Fibroblast of upper back skin (primary cell): ENCODE results near the gene TCEA3.

ENCODE experiments used
- DNase-seq: peaks from one replicate; pipeline ENCODE4 v3.0.0-alpha.2; 2013

TCEA3 gene

DNA sequence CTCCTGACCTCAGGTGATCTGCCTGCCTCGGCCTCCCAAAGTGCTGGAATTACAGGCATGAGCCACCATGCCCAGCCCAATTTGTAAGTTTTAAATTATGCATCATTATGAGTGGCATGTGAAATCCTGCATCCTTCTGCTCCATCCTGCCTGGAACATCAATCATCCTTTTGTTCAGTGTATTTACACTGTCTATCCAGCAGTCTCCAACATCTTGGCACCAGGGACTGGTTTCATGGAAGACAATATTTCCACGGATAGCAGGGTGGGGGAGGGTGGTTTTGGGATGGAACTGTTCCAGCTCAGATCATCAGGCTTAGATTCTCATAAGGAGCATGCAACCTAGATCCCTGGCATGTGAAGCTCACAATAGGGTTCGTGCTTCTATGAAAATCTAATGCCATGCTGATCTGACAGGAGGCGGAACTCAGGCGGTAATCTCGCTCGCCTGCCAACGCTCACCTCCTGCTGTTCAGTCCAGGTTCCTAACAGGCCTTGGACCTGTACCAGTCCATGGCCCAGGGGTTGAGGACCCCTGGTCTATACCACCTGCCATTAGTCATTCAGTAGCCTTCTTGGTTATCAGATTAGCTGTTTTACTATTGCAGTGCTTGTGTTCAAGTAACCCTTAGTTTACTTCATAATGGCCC lies 22.2 kb upstream of the TCEA3 start:
- no peak for DNase-seq

DNA sequence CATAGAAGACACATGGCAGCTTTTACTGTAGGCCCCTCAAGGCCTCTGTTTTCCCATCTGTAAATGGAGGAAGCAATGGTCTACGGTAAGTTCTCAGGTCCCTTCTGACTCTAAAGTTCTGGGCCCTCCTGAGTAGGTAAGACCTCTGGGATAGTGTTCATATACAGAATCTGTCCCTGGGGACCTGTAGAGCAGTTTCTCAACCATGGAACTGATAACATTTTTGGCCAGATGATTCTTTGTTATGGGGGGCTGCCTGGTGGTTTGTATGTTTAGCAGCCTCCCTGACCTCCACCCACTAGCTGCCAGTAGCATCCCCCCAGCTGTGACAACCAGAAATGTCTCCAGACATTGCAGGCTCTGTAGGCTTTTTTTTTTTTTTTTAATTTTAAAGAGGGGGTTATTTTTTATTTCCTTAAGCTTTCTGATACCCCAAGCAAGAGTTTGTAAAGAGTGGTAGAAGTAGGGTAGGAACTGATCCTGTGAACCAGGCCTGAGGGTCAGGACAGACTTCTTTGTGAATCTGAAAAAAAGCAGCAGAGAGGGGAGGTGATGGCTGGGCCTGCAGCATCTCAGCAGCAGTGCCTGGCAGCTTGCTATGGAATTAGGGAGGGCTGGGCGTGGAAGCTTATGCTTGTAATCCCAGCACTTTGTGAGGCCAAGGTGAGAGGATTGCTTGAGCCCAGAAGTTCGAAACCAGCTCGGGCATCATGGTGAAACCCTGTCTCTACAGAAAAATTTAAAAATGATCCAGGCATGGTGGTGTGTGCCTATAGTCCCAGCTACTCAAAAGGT lies 20.2 kb upstream of the TCEA3 start:
- no peak for DNase-seq

DNA sequence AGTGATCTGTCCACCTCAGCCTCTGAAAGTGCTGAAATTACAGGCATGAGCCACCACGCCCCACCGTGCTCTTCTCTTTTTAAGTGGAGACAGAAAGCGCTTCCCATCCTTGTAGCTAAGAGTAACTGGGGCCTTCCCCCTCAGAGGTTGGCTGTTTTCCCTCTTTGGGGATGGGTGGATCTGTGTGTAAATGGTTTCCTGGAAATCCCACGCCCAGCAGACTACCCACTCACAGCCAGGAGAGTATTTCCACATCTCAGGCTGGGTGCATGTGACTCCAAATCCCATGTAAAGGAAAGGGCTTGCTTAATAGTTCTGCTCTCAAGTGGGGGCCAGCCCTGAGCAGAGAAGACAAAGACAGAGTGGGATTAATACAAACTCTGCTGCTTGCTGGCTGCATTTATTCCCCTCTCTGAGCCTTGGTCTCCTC lies 19.6 kb upstream of the TCEA3 start:
- peak; percentile 81 for DNase-seq

DNA sequence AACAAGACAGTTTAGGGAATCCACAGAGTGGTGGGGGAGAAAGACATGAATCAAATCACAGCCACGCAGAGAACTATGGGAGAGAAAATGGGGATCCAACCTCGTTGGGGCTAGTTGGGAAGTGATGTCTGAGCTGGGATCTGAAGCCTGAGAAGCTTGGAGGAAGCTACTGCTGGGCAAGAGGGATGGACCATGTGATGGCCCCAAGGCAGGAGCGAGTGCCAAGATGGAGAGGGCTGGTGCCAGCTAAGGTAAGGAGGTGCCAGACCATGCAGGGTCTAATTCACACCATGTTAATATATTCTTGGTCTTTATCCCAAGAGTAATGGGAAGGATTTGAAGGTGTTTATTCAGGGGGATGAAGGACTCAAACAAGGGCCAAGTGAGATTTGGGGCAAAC lies 18.2 kb upstream of the TCEA3 start:
- no peak for DNase-seq

DNA sequence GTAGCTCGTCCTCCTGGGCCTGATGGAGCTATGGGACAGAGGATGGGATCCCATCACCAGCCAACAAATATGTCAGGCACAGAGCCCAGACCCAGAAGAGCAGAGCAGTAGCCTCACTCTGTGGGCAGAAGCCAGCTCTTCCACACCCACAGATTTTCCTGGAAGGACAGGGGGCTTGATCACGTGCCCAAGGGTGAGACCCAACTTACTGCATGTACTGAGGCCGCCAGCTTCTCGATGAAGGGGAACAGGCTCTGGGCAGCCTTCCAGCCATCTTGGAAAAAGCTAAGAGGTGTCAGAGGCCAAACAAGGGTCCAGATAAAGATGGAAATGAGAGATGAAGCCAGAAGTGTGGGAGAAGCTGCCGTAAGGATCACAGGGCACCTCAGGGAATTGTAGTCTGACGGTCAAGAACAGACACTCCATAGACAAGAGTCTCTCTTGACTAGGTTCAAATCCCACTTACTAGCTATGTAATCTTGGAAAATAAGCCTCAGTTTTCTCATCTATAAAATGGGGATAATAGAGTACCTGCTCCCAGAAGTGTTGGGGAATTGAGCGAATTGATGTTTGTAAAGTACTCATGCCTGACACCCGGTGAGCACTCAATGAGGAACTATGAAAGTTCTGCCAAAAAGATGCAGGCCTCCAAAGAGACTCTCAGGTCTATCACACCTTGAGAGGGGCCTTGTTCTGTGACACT lies 17.0 kb upstream of the TCEA3 start:
- no peak for DNase-seq

DNA sequence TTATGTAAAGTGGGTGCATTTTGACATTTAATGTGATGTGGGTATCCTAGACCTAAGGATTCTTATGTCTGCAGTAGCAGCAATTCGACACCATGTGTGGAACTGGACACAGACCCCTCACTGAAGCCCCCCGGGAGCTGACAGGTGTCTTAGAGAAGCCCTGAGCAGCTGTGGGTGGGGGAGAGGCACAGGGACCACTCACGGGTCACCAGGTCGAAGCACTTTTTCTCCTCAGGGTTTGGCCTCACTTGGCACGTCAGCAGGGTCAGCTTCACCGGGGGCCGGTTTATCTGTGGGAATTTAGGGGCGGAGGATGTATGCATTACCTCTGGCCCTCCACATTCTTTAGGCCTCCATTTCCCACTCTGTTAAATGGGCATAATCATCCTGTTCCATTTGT lies 14.0 kb upstream of the TCEA3 start:
- no peak for DNase-seq

DNA sequence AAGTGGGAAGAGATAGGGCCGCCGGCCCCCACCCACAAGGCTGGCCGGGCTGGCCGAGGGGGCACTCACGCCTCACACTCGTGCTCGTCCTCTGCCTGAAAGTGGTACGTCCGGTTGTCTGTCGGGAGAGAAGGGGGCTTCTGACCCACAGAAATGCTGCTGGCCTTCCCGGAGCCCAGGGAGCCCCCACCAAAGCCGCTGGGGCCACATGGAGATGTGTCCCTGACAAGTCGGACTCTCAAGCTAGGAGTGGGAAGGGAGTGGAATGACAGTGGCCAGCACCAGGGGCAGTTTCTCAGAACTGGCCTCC lies 12.8 kb upstream of the TCEA3 start:
- no peak for DNase-seq

DNA sequence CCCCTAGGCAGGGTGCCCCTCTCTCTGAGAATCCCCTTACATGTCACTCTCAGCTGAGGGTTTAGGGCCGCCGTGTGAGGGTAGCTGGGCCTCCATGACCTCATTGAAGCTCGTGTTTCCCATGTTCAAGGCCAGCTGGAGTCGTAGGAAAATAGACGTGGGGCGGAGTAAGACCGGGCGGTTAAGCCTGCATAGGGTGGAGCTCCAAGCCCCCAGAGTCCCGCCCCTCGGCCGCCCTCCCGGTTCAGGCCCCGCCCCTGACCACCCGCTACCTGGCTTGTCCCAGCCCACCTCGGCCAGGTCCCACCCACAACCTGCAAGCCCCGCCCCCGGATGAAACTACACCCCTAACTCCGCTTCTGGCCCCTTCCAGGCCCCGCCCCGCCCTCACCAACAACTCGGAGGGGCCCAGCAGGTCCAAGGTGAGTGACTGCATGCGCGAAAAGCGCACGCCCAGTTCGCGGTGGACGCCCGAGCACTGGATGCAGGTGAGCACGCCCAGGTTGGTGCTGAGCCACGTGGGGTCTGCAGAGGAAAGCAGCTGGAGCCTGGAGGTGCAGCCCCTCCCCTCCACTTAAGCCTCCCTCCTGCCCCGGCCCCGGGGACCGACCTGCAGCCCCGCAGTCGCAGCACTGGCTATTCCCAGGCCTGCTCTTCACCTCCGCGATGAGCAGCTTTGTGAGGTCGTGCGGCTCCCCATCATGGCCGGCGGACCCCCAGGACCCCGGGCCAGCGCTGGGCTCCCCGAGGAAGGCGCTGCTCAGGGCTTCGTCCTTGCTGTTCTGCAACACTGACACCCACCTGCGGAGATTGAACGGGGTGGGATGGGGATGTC lies 12.2 kb upstream of the TCEA3 start:
- no peak for DNase-seq

DNA sequence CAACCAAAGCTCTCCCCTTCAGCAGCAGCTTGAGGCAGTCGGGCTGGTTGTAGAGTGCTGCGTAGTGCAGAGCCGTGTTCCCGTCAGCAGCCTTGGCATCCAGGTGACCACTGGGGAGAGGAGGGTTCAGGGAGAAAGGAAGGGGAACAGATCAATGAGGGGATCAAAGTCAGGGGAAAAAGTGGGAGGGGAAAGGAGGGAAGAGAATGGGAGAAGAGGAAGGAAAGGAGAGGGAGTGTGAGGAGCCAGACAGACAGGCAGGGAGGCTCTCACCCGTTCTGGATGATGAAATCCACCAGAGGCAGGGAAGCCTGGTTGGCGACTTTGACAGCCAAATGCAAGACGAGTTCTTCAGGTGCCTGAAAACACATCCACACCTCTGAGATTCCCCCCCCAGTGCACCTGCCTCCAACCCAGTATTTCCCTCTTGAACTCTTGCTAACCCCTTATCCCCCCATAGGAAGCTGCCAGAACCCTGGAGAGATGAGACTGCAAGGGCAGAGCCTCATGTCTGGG lies 9.8 kb upstream of the TCEA3 start:
- no peak for DNase-seq

DNA sequence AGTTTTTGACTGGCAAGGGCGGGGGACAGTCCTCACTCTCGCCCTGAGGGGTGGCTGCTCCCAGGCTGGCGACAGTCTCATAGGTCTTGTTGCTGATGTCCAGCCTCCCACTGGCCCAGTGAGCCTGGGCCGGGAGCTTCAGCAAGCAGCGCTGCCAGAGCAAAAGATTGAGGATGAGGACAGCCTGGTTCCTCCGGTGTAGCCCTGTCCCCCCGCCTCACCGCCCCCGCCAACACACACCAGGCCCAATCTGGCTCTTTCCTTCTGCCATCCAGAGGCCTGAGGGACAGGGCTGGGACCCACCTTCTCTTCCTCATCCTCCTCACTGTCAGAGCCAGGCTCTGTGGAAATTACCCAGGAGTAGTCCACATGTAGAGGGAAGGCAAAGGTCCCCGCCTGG lies 8.6 kb upstream of the TCEA3 start:
- DNase-seq = no peak

DNA sequence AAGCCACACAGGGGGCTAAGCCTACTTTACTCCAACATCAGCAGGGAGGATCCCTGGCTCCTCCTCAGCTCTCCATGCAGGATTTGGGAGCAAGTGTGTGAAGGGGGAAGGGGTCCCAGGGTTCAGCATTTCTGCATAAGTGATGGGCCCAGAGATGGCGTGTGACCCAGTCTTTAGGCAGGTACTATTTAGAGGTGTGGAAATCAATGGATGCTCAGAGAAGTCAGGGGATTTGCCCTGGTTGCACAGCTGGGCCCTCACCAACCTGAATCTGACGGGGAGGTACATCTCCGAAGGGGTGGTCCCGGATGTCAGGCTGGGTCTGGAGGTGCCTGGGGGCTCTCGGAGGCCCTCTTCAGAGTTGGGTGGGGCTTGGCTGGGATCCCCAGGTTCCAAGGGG lies 6.9 kb upstream of the TCEA3 start:
- DNase-seq = no peak

DNA sequence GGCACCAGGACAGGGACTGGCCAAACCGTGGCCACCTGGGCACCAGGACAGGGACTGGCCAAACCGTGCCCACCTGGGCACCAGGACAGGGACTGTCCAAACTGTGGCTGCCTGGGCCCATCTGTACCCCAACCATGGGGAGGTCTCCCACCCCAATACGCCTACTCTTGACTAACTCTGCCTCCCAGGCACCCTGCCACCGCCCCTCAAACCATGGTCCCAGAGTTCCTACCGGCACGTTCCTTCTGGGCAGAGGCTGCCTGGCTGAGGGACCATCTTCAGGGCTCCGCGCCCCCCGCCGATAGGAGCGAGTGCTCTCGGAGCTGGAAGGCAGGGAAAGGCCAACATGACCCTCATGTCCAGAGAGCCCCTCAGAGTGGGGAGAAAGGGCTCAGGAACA lies 6.3 kb upstream of the TCEA3 start:
- no peak for DNase-seq

DNA sequence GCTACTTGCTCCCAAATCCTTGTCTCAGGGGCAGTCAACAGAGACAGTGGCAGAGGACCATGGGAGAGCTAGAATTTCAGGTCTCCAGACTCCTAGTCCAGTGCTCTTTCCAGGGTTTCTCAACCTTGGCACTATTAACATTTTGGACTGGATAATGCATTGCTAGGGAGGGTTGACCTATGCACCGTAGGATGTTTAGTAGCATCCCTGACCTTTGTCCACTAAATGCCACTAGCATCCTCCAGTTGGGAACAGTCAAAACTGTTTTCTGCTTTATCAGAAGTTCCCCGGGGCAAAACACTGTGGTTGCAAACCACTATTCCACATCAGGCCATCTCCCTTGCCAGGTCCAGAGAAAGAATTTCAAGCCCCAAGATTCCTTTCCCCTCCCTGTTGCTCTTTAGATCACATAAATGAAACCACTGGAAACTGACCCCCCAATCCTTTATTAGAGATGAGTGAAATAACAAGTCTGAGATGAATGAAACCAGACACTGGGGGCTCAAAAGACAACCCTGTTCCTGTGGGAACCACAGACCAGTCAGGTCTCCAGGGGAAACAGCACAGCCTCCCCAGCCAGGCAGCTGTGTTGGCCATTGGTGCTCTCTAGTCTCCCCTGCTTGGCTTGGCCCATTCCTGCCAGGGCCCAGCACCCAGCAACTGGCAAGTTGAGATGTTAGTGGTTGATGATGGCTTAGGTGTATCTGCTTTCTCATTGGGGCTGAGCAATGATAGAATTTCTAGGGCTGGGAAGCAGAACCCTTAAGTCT lies 3.8 kb upstream of the TCEA3 start:
- DNase-seq = no peak

DNA sequence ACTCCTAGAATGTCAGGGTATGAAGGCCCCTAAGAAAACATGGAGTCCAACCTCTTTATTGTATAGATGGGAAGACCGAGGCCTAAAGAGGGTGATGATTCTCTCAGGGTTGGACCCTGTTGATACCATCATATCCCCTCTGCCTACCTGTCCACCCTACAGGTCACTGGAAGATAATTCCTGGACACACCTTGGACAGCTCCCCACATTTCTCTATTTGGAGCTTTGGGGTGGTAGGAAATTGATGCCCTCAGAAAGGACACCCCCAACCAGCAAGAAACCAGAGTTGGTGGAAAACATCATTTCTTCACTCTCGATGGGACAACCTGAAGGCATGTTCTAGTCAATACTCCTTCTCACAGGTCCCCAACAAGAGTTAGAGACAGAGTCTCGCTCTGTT lies 3.0 kb upstream of the TCEA3 start:
- no peak for DNase-seq

DNA sequence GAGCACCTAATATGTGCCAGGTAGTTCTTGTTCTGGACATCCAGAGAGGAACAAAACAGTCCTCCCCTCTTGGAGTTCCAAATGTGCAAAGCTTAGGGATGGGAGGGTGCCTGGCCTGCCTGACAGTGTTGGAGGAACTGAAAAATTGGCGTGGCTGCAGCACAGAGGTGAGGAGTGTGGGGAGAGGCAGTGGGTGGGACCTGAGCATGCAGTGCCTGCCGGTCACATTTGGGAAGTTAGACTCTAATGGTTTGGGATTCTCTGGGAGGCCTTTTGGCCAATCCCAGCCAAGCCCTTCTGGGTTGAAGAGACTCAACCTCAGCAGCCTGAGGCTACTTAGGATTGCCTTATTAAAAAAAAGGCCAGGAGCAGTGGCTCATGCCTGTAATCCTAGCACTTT lies 2.3 kb upstream of the TCEA3 start:
- no peak for DNase-seq

DNA sequence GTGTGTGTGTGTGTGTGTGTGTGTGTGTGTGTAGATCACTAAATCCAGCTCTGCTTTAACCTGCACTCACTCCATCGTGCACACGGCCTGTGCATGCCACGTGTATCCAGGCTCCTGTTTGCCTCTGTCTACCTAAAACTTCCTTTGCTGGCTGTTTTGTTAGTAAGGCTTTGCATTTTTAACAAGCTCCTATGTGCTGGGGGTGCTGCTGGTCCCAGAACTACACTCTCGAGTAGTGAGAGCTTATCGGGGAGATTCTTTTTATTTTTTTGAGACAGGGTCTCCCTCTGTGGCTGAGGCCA lies 596 bp upstream of the TCEA3 start:
- no peak for DNase-seq

DNA sequence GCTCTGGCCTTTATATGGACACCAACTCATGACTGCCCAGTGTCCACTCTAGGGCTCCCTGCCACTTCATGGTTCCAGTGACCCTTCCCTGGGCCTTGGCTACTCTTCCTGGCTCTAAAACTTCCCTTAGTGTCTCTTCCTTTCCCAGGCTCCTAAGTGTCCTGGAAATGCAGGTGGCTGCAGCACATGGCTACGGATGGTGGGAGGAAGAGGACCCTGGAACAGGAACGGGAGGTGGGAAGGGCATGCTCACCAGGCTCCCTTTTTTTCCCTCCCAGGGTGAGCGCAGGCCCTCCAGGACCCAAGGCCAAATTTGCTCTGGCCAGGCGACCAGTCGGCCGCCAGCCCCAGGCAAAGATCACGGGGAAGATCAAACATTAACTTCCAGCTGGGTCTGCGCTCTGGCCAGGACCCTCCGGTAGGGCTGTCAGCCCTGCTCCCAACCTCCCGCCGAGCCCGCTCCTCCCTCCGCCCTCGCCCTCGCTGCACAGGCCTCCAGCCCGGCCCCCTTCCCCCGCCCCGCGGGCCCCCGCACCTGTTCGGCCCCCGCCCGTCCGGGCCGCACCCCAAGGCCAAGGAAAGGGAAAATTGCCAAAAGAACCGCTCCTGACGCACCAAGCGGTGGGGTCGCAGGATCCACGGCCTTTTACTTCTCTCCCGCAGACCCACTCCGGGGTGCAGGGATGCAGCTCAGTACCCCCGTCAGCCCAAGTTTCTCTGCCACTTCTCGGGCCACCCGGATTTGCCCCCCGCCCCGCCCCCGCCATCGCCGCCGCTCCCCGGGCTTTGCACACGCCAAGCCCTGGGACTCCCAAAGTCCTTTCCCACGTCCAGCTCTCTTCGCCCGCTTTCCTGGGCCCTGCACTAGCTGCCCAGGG lies 894 bp downstream of the TCEA3 start:
- no peak for DNase-seq

DNA sequence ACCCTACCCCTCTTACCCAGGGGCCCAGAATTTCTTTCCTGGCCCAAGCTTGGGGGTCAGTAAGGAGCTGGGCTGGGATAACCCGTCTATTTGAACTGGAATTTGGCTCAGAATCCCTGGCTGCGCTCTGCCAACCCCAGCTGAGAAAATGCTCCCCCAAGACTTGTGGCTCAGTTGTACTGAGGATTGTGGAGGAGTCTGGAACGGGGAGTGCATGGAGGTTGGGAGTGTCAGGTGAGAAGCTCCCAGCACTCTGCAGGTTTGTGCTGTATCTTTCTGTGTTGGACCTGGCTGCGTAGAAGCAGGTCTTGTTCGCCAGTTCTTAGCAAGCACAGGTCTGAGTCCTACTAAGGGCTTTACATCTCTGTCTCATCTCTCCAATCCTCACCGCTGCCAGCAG lies 1.6 kb downstream of the TCEA3 start:
- no peak for DNase-seq

DNA sequence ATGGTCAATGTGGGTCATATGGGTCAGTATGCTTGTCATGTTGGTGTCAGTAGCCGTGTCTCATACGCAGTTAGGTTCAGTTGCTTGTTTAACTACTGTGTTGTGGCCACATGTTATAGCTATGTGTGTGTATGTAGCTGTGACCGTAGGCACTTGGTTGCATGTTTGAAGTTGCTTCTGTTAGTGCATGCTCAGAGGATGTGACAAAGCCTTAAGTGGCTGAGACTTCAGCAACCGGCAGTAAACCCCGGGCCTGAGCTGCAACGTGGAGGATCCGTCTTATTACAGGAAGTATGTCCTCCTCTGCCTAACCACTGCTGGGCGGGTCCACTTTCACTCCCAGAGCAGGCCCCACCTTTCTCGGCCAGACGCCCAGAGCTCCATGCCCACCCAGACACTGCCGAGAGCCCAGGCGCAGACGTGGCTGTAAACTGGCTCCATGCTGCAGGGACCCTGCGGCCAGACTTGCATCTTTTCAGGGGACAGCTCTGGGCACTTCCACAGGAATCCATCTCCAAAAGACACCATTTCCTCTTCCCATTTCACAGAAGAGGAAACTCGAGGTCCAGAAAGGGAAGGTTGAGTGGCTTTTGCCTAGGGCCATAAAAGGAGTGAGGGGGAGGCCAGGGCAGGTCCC lies 2.2 kb downstream of the TCEA3 start:
- DNase-seq = peak; percentile 82

DNA sequence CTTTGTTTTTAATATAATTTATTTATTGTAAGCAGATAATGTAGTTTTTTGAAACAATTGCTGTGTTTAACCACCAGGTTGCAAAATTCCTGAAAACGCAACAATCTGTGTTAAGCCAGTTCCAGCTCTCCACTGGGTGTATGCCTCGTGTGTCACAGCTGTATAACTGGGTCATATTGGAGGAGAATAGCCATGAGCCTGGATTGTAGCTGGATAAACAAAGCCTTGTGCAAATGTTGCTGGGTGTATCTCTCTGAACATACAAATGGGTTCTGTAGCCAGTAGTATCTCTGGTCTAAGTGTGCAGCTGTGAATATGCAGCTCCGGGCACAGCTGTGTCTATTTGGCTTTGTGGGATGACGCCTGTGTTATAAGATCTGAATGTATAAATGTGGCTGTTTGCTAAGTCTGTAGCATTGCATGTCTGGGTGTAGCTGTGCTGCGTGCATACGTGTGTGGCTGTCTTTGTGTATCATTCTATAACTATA lies 2.8 kb downstream of the TCEA3 start:
- DNase-seq = peak; percentile 57

DNA sequence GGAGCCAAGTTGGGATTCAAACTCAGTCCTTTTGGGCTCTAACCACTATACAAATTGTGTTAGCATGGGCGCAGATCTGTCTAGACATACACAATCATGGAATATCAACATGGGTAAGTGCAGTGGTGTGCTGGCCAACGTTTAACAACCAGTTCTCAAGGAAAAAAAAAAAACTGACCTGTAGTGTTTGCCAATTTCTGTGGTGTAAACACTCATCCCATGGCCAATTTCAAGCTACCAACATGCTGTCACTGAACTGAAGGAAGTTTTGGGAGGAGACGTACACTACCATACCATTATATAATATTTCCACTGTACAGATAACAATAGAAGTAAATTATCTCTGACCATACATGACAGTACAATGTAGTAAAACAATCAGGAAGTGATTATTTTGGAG lies 3.2 kb downstream of the TCEA3 start:
- no peak for DNase-seq
